Endothelial cell of umbilical vein (primary cell): ENCODE data around the gene CCDC12.

Source experiments
- CTCF ChIP-seq, 2 donors: IDR thresholded peaks; 1 replicate in 1 of 2; 2 replicates in 1 of 2; pipeline ENCODE4 v1.5.1; 2011; ENCODE audit warnings: low read length in 2 of 2, mild to moderate bottlenecking in 2 of 2, moderate library complexity in 2 of 2, control low read depth in 1 of 2, inconsistent platforms in 1 of 2, low read depth in 1 of 2; ENCODE audit not compliant: insufficient read depth in 1 of 2; ENCODE audit errors: extremely low read depth in 1 of 2
- FOS ChIP-seq: IDR thresholded peaks from 2 replicates; pipeline ENCODE4 v1.6.1; 2011; ENCODE audit warnings: mild to moderate bottlenecking, low read length, moderate library complexity, borderline replicate concordance; ENCODE audit not compliant: insufficient read depth
- MAX ChIP-seq: IDR thresholded peaks from 2 replicates; pipeline ENCODE4 v1.6.1; 2011; ENCODE audit not compliant: insufficient read depth, insufficient read length
- MYC ChIP-seq: IDR thresholded peaks from one replicate; pipeline ENCODE4 v1.6.1; 2011; ENCODE audit warnings: mild to moderate bottlenecking, low read depth, low read length
- POLR2A ChIP-seq: IDR thresholded peaks from 2 replicates; pipeline ENCODE4 v1.6.1; 2012; ENCODE audit warnings: low read depth, mild to moderate bottlenecking, control low read depth, low read length

DNA sequence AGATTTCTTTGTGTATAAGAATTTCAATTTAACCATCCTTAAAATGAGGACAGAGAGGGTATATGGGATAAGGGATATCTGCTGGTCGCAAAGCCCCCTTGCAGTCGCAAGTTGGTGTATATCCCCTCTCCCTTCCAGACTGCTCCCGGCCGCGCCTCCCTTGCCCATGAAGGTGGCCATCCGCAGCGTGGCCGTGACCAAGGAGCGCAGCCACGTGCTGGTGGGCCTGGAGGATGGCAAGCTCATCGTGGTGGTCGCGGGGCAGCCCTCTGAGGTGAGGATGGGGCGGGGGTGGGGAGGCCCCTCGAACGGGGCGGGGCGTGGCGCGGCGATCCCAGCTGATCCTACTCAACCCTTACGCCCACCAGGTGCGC lies 32.3 kb upstream of the CCDC12 start:
- TF ChIP-seq MAX (no peak), CTCF (IDR thresholded peaks at IDR 0.05; ENCODE audit: extremely low read depth in 1 of 2, insufficient read depth in 1 of 2, low read depth in 1 of 2, low read length in 2 of 2) (no peak), POLR2A (no peak), FOS (no peak), MYC (no peak)
